ENCODE data around the gene RIPK3. TPM values are rescaled to one million over a fixed set of nuclear protein-coding genes. Genes with fewer than 3 reads are reported as not detected.
A peak's percentile ranks its signal among the peaks of the same experiment; 100 is the strongest.

RIPK3 gene
- total and polyA plus RNA-seq, 4 donors = 1.4 to 3.1 (median 1.7) TPM

DNA sequence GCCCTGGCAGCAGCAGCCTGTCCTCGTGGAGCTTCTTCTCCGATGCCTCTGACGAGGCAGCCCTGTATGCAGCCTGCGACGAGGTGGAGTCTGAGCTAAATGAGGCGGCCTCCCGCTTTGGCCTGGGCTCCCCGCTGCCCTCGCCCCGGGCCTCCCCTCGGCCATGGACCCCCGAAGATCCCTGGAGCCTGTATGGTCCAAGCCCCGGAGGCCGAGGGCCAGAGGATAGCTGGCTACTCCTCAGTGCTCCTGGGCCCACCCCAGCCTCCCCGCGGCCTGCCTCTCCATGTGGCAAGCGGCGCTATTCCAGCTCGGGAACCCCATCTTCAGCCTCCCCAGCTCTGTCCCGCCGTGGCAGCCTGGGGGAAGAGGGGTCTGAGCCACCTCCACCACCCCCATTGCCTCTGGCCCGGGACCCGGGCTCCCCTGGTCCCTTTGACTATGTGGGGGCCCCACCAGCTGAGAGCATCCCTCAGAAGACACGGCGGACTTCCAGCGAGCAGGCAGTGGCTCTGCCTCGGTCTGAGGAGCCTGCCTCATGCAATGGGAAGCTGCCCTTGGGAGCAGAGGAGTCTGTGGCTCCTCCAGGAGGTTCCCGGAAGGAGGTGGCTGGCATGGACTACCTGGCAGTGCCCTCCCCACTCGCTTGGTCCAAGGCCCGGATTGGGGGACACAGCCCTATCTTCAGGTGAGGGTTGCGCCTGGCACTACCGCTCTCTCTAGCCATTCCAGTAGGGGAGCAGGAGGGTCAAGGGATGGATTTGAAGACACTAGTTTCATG, 30.3 kb upstream of the RIPK3 start:
- Histone ChIP-seq H3K4me3 (ENCODE audit: low read depth, low read length) (no peak overlapping the region), H3K36me3 (ENCODE audit: control insufficient read depth, insufficient read depth, low read length) (peaks cover 19% of the 10 kb centered on the region), H3K27ac (ENCODE audit: low read depth, low read length) (no peak overlapping the region), H3K27me3 (ENCODE audit: control insufficient read depth, insufficient read depth, low read length) (no peaks in the 10 kb centered on the region), H3K9me3 (ENCODE audit: control insufficient read depth, insufficient read depth, low read length) (no peaks in the 10 kb centered on the region), H3K4me1 (ENCODE audit: control insufficient read depth, insufficient read depth, low read length) (peaks cover 53% of the 10 kb centered on the region)
- WGBS (ENCODE audit: insufficient coverage) = 83% methylated on average over 27 of the region's 32 CpGs
- DNase-seq (ENCODE audit: low read depth in 4 of 6, low spot score in 6 of 6) = no peak

DNA sequence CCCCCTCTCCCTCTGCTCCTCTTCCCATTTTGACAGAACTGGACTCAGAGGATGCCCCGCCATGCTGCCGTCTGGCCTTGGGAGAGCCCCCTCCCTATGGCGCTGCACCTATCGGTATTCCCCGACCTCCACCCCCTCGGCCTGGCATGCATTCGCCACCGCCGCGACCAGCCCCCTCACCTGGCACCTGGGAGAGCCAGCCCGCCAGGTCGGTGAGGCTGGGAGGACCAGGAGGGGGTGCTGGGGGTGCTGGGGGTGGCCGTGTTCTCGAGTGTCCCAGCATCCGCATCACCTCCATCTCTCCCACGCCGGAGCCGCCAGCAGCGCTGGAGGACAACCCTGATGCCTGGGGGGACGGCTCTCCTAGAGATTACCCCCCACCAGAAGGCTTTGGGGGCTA, 29.7 kb upstream of the RIPK3 start:
- 69% methylated on average over 4 of the region's 20 CpGs for WGBS (ENCODE audit: insufficient coverage)
- no peak for DNase-seq (ENCODE audit: low read depth in 4 of 6, low spot score in 6 of 6)
- no peak overlapping the region for H3K4me3 ChIP-seq (ENCODE audit: low read depth, low read length)
- H3K9me3 ChIP-seq (ENCODE audit: control insufficient read depth, insufficient read depth, low read length) = no peaks in the 10 kb centered on the region
- peak overlapping the region; percentile 40 for H3K27ac ChIP-seq (ENCODE audit: low read depth, low read length)
- H3K36me3 ChIP-seq (ENCODE audit: control insufficient read depth, insufficient read depth, low read length) = peaks cover 19% of the 10 kb centered on the region
- H3K27me3 ChIP-seq (ENCODE audit: control insufficient read depth, insufficient read depth, low read length) = no peaks in the 10 kb centered on the region
- H3K4me1 ChIP-seq (ENCODE audit: control insufficient read depth, insufficient read depth, low read length) = peaks cover 53% of the 10 kb centered on the region

DNA sequence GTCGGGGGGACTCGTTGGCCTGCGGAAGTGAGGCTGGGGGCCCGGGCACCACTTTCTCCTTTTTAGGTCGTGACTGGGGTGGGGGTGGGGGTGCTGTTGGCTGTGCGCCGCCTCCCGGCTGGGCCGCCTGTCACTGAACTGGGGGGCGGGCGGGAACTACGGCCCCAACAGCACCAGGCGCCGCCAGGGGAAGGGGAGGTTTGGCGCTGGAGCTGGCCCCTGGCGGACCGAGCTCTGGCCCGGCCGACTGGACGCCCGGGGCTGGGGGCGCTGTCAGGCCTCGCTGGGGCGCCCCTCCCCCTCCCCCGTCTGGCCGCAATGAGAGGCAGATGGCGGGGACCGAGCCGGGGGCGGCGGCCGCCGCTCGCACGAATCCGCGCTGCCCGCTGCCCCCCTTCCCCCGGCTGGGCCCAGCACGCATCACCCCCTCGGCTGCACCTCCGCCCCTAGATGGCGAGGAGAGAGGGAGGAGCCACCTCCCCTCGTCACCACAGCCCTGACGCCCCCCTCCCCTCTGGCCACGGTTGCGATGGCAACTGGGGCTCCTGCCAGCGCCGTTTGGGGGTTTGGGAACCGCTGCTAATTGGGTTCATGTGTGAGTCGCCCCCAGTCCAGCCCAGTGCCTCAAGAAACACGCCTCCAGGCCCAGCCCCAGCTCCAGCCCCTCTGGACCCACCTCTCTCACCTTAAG, 28.9 kb upstream of the RIPK3 start:
- Histone ChIP-seq H3K4me3 (ENCODE audit: low read depth, low read length) (peak overlapping the region; percentile 66), H3K27ac (ENCODE audit: low read depth, low read length) (peak overlapping the region; percentile 98), H3K27me3 (ENCODE audit: control insufficient read depth, insufficient read depth, low read length) (no peaks in the 10 kb centered on the region), H3K9me3 (ENCODE audit: control insufficient read depth, insufficient read depth, low read length) (no peaks in the 10 kb centered on the region), H3K4me1 (ENCODE audit: control insufficient read depth, insufficient read depth, low read length) (peaks cover 53% of the 10 kb centered on the region), H3K36me3 (ENCODE audit: control insufficient read depth, insufficient read depth, low read length) (peaks cover 16% of the 10 kb centered on the region)
- DNase-seq (ENCODE audit: low read depth in 4 of 6, low spot score in 6 of 6) = peak; percentile 41 to 95 (median 66)
- under 1% methylated on average over 36 of the region's 52 CpGs for WGBS (ENCODE audit: insufficient coverage)

DNA sequence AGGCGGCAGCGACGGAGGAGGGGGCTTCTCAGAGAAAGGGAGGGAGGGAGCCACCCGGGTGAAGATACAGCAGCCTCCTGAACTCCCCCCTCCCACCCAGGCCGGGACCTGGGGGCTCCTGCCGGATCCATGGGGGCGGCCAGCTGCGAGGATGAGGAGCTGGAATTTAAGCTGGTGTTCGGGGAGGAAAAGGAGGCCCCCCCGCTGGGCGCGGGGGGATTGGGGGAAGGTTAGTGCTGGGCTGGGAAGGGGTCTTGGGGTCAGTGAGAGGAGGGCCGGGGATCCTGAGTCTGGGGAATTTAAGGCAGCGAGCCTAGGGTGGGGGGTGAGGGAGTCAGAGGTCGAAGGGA, 28.4 kb upstream of the RIPK3 start:
- no peak for DNase-seq (ENCODE audit: low read depth in 4 of 6, low spot score in 6 of 6)
- H3K36me3 ChIP-seq (ENCODE audit: control insufficient read depth, insufficient read depth, low read length) = peaks cover 14% of the 10 kb centered on the region
- WGBS (ENCODE audit: insufficient coverage) = 0% methylated on average over 8 of the region's 15 CpGs
- peak overlapping the region; percentile 98 for H3K27ac ChIP-seq (ENCODE audit: low read depth, low read length)
- peaks cover 53% of the 10 kb centered on the region for H3K4me1 ChIP-seq (ENCODE audit: control insufficient read depth, insufficient read depth, low read length)
- no peaks in the 10 kb centered on the region for H3K27me3 ChIP-seq (ENCODE audit: control insufficient read depth, insufficient read depth, low read length)
- peak overlapping the region; percentile 66 for H3K4me3 ChIP-seq (ENCODE audit: low read depth, low read length)
- H3K9me3 ChIP-seq (ENCODE audit: control insufficient read depth, insufficient read depth, low read length) = no peaks in the 10 kb centered on the region

DNA sequence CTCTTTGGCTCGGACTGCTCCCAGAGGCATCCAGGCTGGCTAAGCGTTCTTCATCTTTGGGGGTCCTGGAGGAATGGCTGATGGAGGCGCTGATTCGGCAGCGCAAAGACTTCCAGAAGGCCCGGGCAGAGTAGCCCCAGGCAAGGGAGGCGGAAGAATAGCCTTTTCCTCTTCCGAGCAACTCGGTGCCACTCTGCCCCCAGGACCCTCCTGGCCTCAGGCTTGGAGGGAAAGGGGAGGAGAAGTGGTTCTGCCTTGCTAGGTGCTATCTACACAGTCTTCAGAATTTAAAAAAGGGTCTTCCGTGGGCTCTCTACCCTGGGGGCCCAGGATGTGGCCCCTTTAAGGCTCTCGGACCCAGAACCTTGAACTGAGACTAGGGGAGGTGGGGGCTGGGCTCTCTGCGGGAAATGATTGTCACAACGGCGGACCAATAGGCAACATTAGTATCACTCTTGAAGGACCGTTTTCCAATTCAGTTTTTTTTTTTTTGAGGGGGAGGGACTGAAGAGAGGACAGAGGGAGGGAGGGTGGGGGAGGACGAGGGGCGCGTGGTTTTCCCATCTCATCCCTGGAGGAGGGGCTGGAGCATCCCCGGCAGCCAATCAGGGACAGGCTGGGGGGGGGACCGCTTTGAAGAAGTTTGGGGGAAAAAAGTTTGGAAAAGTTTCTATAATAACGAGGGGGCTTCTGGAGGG, 27.9 kb upstream of the RIPK3 start, which contains the start of gene NFATC4:
Gene NFATC4 (plus strand): TSS at position 671 of the 698 bp plus-strand sequence. CDS start 157 bp downstream, outside the sequence.
- H3K9me3 ChIP-seq (ENCODE audit: control insufficient read depth, insufficient read depth, low read length) = no peaks in the 10 kb centered on the region
- peak within 1 kb of the TSS; percentile 98 for H3K27ac ChIP-seq (ENCODE audit: low read depth, low read length)
- peaks cover 52% of the 10 kb centered on the region for H3K4me1 ChIP-seq (ENCODE audit: control insufficient read depth, insufficient read depth, low read length)
- H3K27me3 ChIP-seq (ENCODE audit: control insufficient read depth, insufficient read depth, low read length) = no peaks in the 10 kb centered on the region
- peaks cover 14% of the 10 kb centered on the region for H3K36me3 ChIP-seq (ENCODE audit: control insufficient read depth, insufficient read depth, low read length)
- H3K4me3 ChIP-seq (ENCODE audit: low read depth, low read length) = peak within 1 kb of the TSS; percentile 66
- WGBS (ENCODE audit: insufficient coverage) = 3% methylated on average over 10 of the region's 21 CpGs
- DNase-seq (ENCODE audit: low read depth in 4 of 6, low spot score in 6 of 6) = peak in 5 of 6 donors; percentile 46 to 93 (median 60)

DNA sequence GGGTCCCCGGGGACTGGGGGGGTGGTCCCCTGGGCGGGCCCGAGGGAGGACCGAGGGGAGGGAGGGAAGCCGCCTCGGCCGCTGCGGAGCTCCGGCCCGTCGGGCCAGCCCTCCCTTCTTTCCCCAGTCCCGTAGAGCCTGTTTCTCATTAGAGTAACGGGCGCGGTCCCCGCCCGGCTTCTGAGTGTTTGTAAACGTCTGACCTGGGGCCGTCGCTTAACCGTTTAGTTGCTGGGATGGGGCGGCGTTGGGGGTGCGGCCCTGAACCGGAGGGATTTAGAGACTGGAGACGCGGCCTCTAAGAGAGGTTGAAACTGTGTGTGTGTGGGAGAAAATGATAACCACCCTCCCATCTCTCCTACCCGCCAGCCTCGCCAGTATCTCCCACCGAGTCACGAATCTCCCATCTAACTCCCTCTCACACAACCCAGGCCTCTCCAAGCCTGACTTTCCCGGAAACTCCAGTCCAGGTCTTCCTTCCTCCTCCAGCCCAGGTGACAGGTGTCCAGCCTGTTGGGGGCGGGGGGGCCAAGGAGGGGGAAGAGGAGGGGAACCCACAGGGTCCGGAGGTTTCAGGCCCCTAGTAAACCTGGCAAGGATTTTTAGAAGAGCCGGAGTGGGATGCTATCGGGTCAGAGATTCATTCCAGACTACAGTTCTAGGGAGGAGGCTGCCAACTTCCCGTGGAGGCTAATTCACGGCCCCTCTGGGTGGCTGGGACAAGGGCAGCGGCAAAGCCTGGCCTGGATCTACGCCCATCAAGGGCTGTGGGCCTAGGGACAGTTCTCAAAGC, 27.1 kb upstream of the RIPK3 start:
- peak; percentile 70 to 97 (median 82) for DNase-seq (ENCODE audit: low read depth in 4 of 6, low spot score in 6 of 6)
- Histone ChIP-seq H3K27me3 (ENCODE audit: control insufficient read depth, insufficient read depth, low read length) (no peaks in the 10 kb centered on the region), H3K9me3 (ENCODE audit: control insufficient read depth, insufficient read depth, low read length) (no peaks in the 10 kb centered on the region), H3K4me3 (ENCODE audit: low read depth, low read length) (peak overlapping the region; percentile 57), H3K4me1 (ENCODE audit: control insufficient read depth, insufficient read depth, low read length) (peaks cover 47% of the 10 kb centered on the region), H3K36me3 (ENCODE audit: control insufficient read depth, insufficient read depth, low read length) (peaks cover 10% of the 10 kb centered on the region), H3K27ac (ENCODE audit: low read depth, low read length) (peak overlapping the region; percentile 98)
- WGBS (ENCODE audit: insufficient coverage) = under 1% methylated on average over 23 of the region's 40 CpGs

DNA sequence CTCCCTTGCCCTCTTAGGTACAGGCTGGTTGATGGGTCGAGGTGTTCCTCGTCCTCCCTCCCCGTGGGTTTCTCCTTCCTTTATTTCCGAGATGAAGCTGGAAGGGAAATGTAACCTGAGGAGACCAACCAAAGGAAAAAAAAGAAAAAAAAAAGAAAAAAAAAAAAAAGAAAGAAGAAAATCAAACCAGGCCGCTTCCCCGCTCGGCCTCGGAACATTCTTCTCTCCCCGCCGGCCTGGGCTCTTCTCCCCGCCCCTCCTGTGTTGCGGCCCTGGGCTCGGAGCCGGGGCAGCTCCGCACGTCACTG, 26.6 kb upstream of the RIPK3 start:
- H3K36me3 ChIP-seq (ENCODE audit: control insufficient read depth, insufficient read depth, low read length) = peaks cover 10% of the 10 kb centered on the region
- no peaks in the 10 kb centered on the region for H3K27me3 ChIP-seq (ENCODE audit: control insufficient read depth, insufficient read depth, low read length)
- H3K27ac ChIP-seq (ENCODE audit: low read depth, low read length) = peak overlapping the region; percentile 98
- peak in 1 of 6 donors; percentile 33 for DNase-seq (ENCODE audit: low read depth in 4 of 6, low spot score in 6 of 6)
- H3K9me3 ChIP-seq (ENCODE audit: control insufficient read depth, insufficient read depth, low read length) = no peaks in the 10 kb centered on the region
- peak overlapping the region; percentile 57 for H3K4me3 ChIP-seq (ENCODE audit: low read depth, low read length)
- WGBS (ENCODE audit: insufficient coverage) = no CpG with 5 or more reads among the region's 16 CpGs
- peaks cover 47% of the 10 kb centered on the region for H3K4me1 ChIP-seq (ENCODE audit: control insufficient read depth, insufficient read depth, low read length)

DNA sequence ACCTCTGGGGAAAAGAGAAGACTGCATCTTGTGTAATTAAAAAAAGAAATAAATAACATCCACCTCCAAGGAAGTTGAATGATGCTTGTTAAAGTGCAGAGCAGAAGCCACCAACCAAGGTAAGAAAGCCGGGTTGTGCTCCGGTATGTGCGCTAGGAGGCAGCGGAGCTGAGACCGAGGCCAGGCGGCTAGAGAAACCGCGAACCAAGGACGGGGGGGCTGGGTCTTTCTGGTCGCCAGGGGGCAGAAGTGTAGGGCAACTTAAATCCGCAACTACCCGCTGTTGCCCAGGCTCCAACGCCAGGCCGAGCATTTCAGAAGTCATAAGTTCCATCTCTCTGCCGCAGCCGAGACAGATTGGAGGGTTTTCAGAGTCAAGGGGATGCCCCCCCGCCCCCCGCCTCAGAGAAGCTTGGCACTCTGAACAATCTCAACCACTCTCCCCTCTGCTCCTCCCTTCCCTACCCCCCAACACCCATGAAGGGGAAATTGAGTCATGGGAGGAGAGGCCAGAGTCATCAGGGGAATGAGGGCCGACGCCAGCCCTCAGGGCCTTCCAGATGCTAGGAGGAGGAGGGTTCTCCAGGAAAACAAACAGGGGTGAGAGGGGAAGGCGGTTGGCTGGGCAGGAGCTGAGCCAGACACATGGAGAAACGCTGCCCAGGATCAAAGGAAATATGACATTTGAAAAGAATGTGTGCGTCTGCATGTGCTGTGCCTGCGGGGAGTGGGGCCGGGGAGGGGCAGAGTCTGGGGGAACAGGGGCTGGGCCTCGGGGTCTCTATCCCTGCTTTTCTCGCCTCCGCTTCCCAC, 26.0 kb upstream of the RIPK3 start:
- H3K4me3 ChIP-seq (ENCODE audit: low read depth, low read length) = peak overlapping the region; percentile 57
- H3K9me3 ChIP-seq (ENCODE audit: control insufficient read depth, insufficient read depth, low read length) = no peaks in the 10 kb centered on the region
- 9% methylated on average over 20 of the region's 28 CpGs for WGBS (ENCODE audit: insufficient coverage)
- H3K36me3 ChIP-seq (ENCODE audit: control insufficient read depth, insufficient read depth, low read length) = peaks cover 10% of the 10 kb centered on the region
- peak; percentile 28 to 90 (median 50) for DNase-seq (ENCODE audit: low read depth in 4 of 6, low spot score in 6 of 6)
- H3K4me1 ChIP-seq (ENCODE audit: control insufficient read depth, insufficient read depth, low read length) = peaks cover 47% of the 10 kb centered on the region
- no peaks in the 10 kb centered on the region for H3K27me3 ChIP-seq (ENCODE audit: control insufficient read depth, insufficient read depth, low read length)
- H3K27ac ChIP-seq (ENCODE audit: low read depth, low read length) = peak overlapping the region; percentile 98
